GM21360 (cell line): ENCODE data around the gene UST.

ENCODE experiments used
- ATAC-seq: cut with Tn5 transposase; IDR thresholded peaks from one replicate; pipeline ENCODE4 v1.9.1; 2021; ENCODE audit warnings: mild to moderate bottlenecking, moderate library complexity; ENCODE audit not compliant: unreplicated experiment

The UST gene

GRCh38 chr6:149077208-149077607, 330.4 kb downstream of the UST start:
- no peak for ATAC-seq

- ATAC-seq = no peak
Measured at GRCh38 chr6:149078211-149078782, 331.5 kb downstream of the UST start.

GRCh38 chr6:149079456-149079855, 332.6 kb downstream of the UST start:
- ATAC-seq = no peak

GRCh38 chr6:149079911-149080491, 333.2 kb downstream of the UST start:
- ATAC-seq = no peak

- ATAC-seq = no peak
Measured at GRCh38 chr6:149080511-149080910, 333.7 kb downstream of the UST start.

- no peak for ATAC-seq
Measured at GRCh38 chr6:149081281-149081680, 334.5 kb downstream of the UST start.

- peak; percentile 90 for ATAC-seq
Measured at GRCh38 chr6:149082320-149082719, 335.5 kb downstream of the UST start.

GRCh38 chr6:149084026-149084425, 337.2 kb downstream of the UST start:
- ATAC-seq = no peak

GRCh38 chr6:149084808-149085556, 338.2 kb downstream of the UST start:
- ATAC-seq = no peak

- ATAC-seq = no peak
Measured at GRCh38 chr6:149085557-149085938, 338.7 kb downstream of the UST start.

- ATAC-seq = no peak
Measured at GRCh38 chr6:149086363-149086762, 339.5 kb downstream of the UST start.

- no peak for ATAC-seq
Measured at GRCh38 chr6:149087898-149088297, 341.1 kb downstream of the UST start.

- no peak for ATAC-seq
Measured at GRCh38 chr6:149088361-149088760, 341.5 kb downstream of the UST start.

GRCh38 chr6:149089510-149089909, 342.7 kb downstream of the UST start:
- ATAC-seq = no peak

GRCh38 chr6:149090937-149091336, 344.1 kb downstream of the UST start:
- ATAC-seq = no peak

GRCh38 chr6:149093643-149094042, 346.8 kb downstream of the UST start:
- ATAC-seq = no peak

- ATAC-seq = no peak
Measured at GRCh38 chr6:149094156-149094555, 347.3 kb downstream of the UST start.

- no peak for ATAC-seq
Measured at GRCh38 chr6:149094934-149095351, 348.1 kb downstream of the UST start.

- no peak for ATAC-seq
Measured at GRCh38 chr6:149095842-149096241, 349.0 kb downstream of the UST start.

GRCh38 chr6:149097794-149098193, 351.0 kb downstream of the UST start:
- ATAC-seq = no peak

GRCh38 chr6:149098700-149099276, 352.0 kb downstream of the UST start:
- no peak for ATAC-seq

GRCh38 chr6:149102324-149102723, 355.5 kb downstream of the UST start:
- no peak for ATAC-seq
